ENCODE results near the gene GABRG3. TPM values are rescaled to one million over a fixed set of nuclear protein-coding genes. Genes with fewer than 3 reads are reported as not detected.

Gene GABRG3
- total RNA-seq, 1 donor from 2014 or later = 0.08 TPM

DNA sequence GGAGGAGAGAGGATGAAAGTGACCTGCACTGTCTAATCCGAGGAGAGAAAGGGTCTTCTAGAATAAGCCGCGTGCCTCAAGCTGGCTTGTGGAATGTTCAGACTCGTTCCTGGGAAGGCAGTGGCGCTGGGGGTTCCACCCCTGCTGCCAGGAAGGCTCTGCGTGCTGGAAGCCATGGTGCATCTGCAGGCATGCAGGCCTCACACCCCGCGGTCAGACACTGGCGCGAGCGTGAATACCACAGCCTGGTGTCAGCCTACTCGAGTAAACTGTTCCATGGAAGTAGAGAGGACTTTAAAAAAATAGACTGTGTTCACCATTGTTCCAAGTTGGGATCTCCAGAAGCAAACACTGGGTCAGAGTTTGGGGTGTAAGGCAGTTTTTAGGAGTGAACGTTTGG lies 25.9 kb upstream of the GABRG3 start:
- DNase-seq (ENCODE audit: low read depth) = no peak
- H3K36me3 ChIP-seq (ENCODE audit: control insufficient read depth, insufficient read depth, low read length) = no peaks in the 10 kb centered on the region

DNA sequence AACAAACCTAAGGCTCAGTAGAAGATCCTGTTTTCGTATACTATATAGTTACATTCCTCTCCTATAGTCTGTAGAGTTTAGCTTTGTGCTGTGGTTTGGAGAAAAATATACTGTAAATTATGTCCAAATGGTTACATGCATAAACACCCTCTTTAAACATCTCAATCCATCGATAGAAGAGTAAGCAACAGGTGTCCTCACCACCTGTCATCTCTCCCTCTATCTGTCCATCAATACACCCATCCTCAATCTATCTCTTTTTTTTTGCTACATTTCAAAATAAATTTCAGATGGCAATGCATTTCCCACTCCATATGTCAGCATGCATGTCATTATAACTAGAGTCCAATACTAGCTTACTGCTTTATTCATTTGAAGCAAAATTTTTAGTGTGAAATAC lies 21.0 kb upstream of the GABRG3 start:
- no peaks in the 10 kb centered on the region for H3K36me3 ChIP-seq (ENCODE audit: control insufficient read depth, insufficient read depth, low read length)
- H3K4me3 ChIP-seq (ENCODE audit: low read depth, low read length) = no peak overlapping the region
- H3K27me3 ChIP-seq (ENCODE audit: control insufficient read depth, insufficient read depth, low read length) = no peaks in the 10 kb centered on the region
- no peak for TF ChIP-seq CTCF (IDR thresholded peaks at IDR 0.05; ENCODE audit: insufficient read depth, low read length, poor library complexity, severe bottlenecking)
- DNase-seq (ENCODE audit: low read depth) = no peak

More for the DNA sequence above, 25.9 kb upstream of the GABRG3 start:
- TF ChIP-seq CTCF (IDR thresholded peaks at IDR 0.05; ENCODE audit: insufficient read depth, low read length, poor library complexity, severe bottlenecking) = no peak
- H3K27me3 ChIP-seq (ENCODE audit: control insufficient read depth, insufficient read depth, low read length) = no peaks in the 10 kb centered on the region
- no peak overlapping the region for H3K4me3 ChIP-seq (ENCODE audit: low read depth, low read length)

GRCh38 chr15:26954403-26954802 lies 16.6 kb upstream of the GABRG3 start:
- Histone ChIP-seq H3K4me3 (ENCODE audit: low read depth, low read length) (no peak overlapping the region), H3K27me3 (ENCODE audit: control insufficient read depth, insufficient read depth, low read length) (no peaks in the 10 kb centered on the region), H3K36me3 (ENCODE audit: control insufficient read depth, insufficient read depth, low read length) (no peaks in the 10 kb centered on the region)
- no peak for DNase-seq (ENCODE audit: low read depth)
- TF ChIP-seq CTCF (IDR thresholded peaks at IDR 0.05; ENCODE audit: insufficient read depth, low read length, poor library complexity, severe bottlenecking) = no peak

DNA sequence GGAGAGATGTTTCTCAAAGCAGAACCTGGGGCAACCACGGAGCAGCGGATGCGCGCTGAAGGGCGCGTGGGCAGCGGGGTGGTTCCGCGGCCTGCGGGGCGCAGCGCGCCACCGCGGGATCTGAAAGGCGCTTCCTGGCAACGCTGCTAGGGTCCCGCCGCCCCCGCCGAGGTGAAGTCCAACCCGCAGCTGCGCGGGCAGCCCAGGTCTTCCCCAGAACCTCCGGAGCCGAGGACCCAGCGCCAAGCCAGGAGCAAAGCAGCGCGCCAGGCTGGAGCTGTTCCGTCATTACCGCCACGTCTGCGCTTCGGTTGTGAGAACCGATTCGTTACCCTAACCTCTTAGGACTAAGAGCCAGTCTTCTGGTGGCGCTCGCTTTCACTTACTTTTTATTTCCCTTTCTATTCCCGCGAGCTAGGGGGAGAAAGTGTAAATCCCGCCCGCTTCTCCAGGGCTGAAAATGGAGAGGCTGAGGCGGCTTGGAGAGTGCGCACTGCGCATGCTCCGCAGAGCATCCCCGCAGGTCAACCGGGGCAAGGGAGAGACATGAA lies 3.2 kb upstream of the GABRG3 start:
- peak overlapping the region; percentile 25 for H3K4me3 ChIP-seq (ENCODE audit: low read depth, low read length)
- no peaks in the 10 kb centered on the region for H3K36me3 ChIP-seq (ENCODE audit: control insufficient read depth, insufficient read depth, low read length)
- no peak for DNase-seq (ENCODE audit: low read depth)
- H3K27me3 ChIP-seq (ENCODE audit: control insufficient read depth, insufficient read depth, low read length) = peaks cover 32% of the 10 kb centered on the region
- no peak for TF ChIP-seq CTCF (IDR thresholded peaks at IDR 0.05; ENCODE audit: insufficient read depth, low read length, poor library complexity, severe bottlenecking)

- peaks cover 32% of the 10 kb centered on the region for H3K27me3 ChIP-seq (ENCODE audit: control insufficient read depth, insufficient read depth, low read length)
- no peaks in the 10 kb centered on the region for H3K36me3 ChIP-seq (ENCODE audit: control insufficient read depth, insufficient read depth, low read length)
- TF ChIP-seq CTCF (IDR thresholded peaks at IDR 0.05; ENCODE audit: insufficient read depth, low read length, poor library complexity, severe bottlenecking) = no peak
- DNase-seq (ENCODE audit: low read depth) = no peak
- H3K4me3 ChIP-seq (ENCODE audit: low read depth, low read length) = no peak overlapping the region
Observed at GRCh38 chr15:26968806-26969205, 2.2 kb upstream of the GABRG3 start.
